Measurements from ENCODE around the gene NLGN2.
A peak's percentile ranks its signal among the peaks of the same experiment; 100 is the strongest.

Gene NLGN2

DNA sequence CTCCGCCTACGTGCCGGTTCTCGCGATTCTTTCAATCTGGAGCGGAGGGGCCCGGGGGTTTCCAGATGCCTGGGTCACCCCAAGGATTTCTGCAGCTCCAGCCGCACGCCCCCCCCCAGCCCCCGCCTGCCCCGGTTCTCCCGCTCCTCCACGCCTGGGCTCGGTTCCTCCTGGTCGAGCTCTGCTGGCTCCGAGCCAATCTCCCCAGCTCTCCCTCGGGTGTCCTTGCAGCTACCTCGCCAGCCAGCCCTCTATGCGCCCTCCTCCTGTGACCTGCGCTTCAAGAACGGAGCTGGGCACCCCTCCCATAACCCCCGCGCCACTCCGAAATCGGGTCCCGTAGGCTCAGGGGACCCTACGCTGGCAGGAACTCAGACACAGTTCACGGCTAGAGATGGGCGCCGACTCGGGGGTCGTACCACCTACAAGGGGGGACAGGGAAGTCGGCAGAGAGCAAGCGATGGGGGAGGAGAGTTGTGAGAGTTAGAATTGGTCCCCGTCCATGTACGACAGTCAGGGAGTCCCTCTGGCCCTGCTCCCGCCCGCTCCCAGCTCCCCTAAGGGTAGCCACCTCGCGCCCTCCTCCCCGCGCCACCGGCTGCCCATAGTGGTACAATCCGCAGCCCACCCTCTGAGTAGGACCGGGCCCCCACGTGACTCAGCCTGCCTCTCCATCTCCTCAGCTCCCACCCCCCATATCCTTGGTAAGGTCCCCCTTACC is 32.6 kb downstream of the NLGN2 start:
- peak overlapping the region; percentile 36 for H2AFZ ChIP-seq (ENCODE audit: low read depth, low read length)
- H3K27ac ChIP-seq (ENCODE audit: low read length, poor library complexity, severe bottlenecking), result no peak overlapping the region
- no peak overlapping the region for H2BK5ac ChIP-seq (ENCODE audit: low read depth, low read length, poor library complexity, severe bottlenecking)
- H3K9me3 ChIP-seq (ENCODE audit: control insufficient read depth, low read length), result no peaks in the 10 kb centered on the region
- H3K18ac ChIP-seq (ENCODE audit: low read depth in 1 of 2, low read length in 2 of 2), result peak overlapping the region in 1 of 2 experiments; percentile 71
- H3K4ac ChIP-seq (ENCODE audit: low read depth in 1 of 2, low read length in 2 of 2), result peak overlapping the region in 1 of 2 experiments; percentile 41
- under 1% methylated on average over 41 of the region's 46 CpGs for WGBS
- H3K23ac ChIP-seq (ENCODE audit: low read length in 2 of 2), result no peak overlapping the region
- H2BK120ac ChIP-seq (ENCODE audit: low read depth, low read length), result peak overlapping the region; percentile 4
- peak overlapping the region; percentile 59 for H4K8ac ChIP-seq (ENCODE audit: low read length)
- H4K91ac ChIP-seq (ENCODE audit: low read length), result no peak overlapping the region
- H3K27me3 ChIP-seq (ENCODE audit: control insufficient read depth in 1 of 2, insufficient read depth in 1 of 2, low read length in 2 of 2), result peaks cover 34 to 53% of the 10 kb centered on the region in 2 experiments
- H3K4me2 ChIP-seq (ENCODE audit: low read length, poor library complexity, severe bottlenecking), result peak overlapping the region; percentile 91
- no peak overlapping the region for H2AK5ac ChIP-seq (ENCODE audit: low read length, severe bottlenecking)
- H3K36me3 ChIP-seq (ENCODE audit: control insufficient read depth in 1 of 2, insufficient read depth in 2 of 2, low read depth in 1 of 2, low read length in 2 of 2), result no peaks in the 10 kb centered on the region
- H3K14ac ChIP-seq (ENCODE audit: low read length in 2 of 2), result peak overlapping the region in 1 of 2 experiments; percentile 75
- peaks cover 54% of the 10 kb centered on the region for H3K4me1 ChIP-seq (ENCODE audit: control insufficient read depth, insufficient read depth, low read depth, low read length)
- peak overlapping the region; percentile 68 for H2BK15ac ChIP-seq (ENCODE audit: low read depth, poor library complexity, severe bottlenecking)
- peaks cover 10% of the 10 kb centered on the region for H3K79me1 ChIP-seq (replicated peaks; ENCODE audit: low read length, poor library complexity, severe bottlenecking)
- peak; percentile 32 for DNase-seq
- H3K9ac ChIP-seq (ENCODE audit: low read length), result peak overlapping the region; percentile 48
- peak overlapping the region; percentile 57 to 75 for H3K4me3 ChIP-seq (ENCODE audit: insufficient read depth in 1 of 2, low read depth in 1 of 2, low read length in 2 of 2)
- peak overlapping the region in 1 of 2 experiments; percentile 45 for H2BK12ac ChIP-seq (ENCODE audit: low read length in 2 of 2)

DNA sequence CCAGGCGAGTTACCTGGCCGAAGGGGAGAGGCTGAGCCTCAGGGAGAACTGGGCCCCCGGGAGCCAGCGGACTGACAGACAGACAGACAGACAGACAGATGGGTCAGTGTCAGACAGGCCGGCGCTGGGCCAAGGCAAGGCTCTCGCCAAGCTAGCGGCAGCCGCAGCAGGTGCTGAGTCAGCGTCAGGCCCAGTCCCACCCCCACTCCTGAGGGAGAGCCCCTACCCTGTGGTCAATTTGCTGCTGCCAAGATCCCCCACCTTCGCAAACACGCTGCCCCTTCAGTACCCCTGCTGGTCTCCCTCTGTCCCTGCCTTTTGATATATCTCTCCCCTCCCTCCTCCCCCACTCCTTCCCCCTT is 33.2 kb downstream of the NLGN2 start:
- Histone ChIP-seq H3K4me2 (ENCODE audit: low read length, poor library complexity, severe bottlenecking) (peak overlapping the region; percentile 91), H2BK120ac (ENCODE audit: low read depth, low read length) (no peak overlapping the region), H2AFZ (ENCODE audit: low read depth, low read length) (no peak overlapping the region), H3K4me3 (ENCODE audit: insufficient read depth in 1 of 2, low read depth in 1 of 2, low read length in 2 of 2) (peak overlapping the region; percentile 28 to 75), H4K91ac (ENCODE audit: low read length) (no peak overlapping the region), H2AK5ac (ENCODE audit: low read length, severe bottlenecking) (no peak overlapping the region), H3K14ac (ENCODE audit: low read length in 2 of 2) (peak overlapping the region in 1 of 2 experiments; percentile 11), H3K27me3 (ENCODE audit: control insufficient read depth in 1 of 2, insufficient read depth in 1 of 2, low read length in 2 of 2) (peaks cover 39 to 58% of the 10 kb centered on the region in 2 experiments), H3K4me1 (ENCODE audit: control insufficient read depth, insufficient read depth, low read depth, low read length) (peaks cover 58% of the 10 kb centered on the region), H3K23ac (ENCODE audit: low read length in 2 of 2) (no peak overlapping the region), H3K36me3 (ENCODE audit: control insufficient read depth in 1 of 2, insufficient read depth in 2 of 2, low read depth in 1 of 2, low read length in 2 of 2) (no peaks in the 10 kb centered on the region), H2BK12ac (ENCODE audit: low read length in 2 of 2) (no peak overlapping the region), H2BK15ac (ENCODE audit: low read depth, poor library complexity, severe bottlenecking) (no peak overlapping the region), H3K18ac (ENCODE audit: low read depth in 1 of 2, low read length in 2 of 2) (peak overlapping the region in 1 of 2 experiments; percentile 61), H3K9me3 (ENCODE audit: control insufficient read depth, low read length) (no peaks in the 10 kb centered on the region), H3K79me1 (replicated peaks; ENCODE audit: low read length, poor library complexity, severe bottlenecking) (peaks cover 10% of the 10 kb centered on the region), H3K4ac (ENCODE audit: low read depth in 1 of 2, low read length in 2 of 2) (no peak overlapping the region), H2BK5ac (ENCODE audit: low read depth, low read length, poor library complexity, severe bottlenecking) (no peak overlapping the region), H3K27ac (ENCODE audit: low read length, poor library complexity, severe bottlenecking) (no peak overlapping the region), H4K8ac (ENCODE audit: low read length) (no peak overlapping the region), H3K9ac (ENCODE audit: low read length) (peak overlapping the region; percentile 48)
- peak; percentile 41 for DNase-seq
- 6% methylated on average over 10 of the region's 12 CpGs for WGBS

GRCh38 chr17:7441266-7441665 is 33.6 kb downstream of the NLGN2 start:
- Histone ChIP-seq H2AK5ac (ENCODE audit: low read length, severe bottlenecking) (peak overlapping the region; percentile 73), H3K36me3 (ENCODE audit: control insufficient read depth in 1 of 2, insufficient read depth in 2 of 2, low read depth in 1 of 2, low read length in 2 of 2) (no peaks in the 10 kb centered on the region), H3K23ac (ENCODE audit: low read length in 2 of 2) (no peak overlapping the region), H2BK5ac (ENCODE audit: low read depth, low read length, poor library complexity, severe bottlenecking) (no peak overlapping the region), H3K9me3 (ENCODE audit: control insufficient read depth, low read length) (no peaks in the 10 kb centered on the region), H3K4me1 (ENCODE audit: control insufficient read depth, insufficient read depth, low read depth, low read length) (peaks cover 53% of the 10 kb centered on the region), H2BK12ac (ENCODE audit: low read length in 2 of 2) (no peak overlapping the region), H3K79me1 (replicated peaks; ENCODE audit: low read length, poor library complexity, severe bottlenecking) (peaks cover 9% of the 10 kb centered on the region), H2BK120ac (ENCODE audit: low read depth, low read length) (no peak overlapping the region), H3K4me3 (ENCODE audit: insufficient read depth in 1 of 2, low read depth in 1 of 2, low read length in 2 of 2) (no peak overlapping the region), H3K18ac (ENCODE audit: low read depth in 1 of 2, low read length in 2 of 2) (no peak overlapping the region), H3K9ac (ENCODE audit: low read length) (no peak overlapping the region), H3K4me2 (ENCODE audit: low read length, poor library complexity, severe bottlenecking) (no peak overlapping the region), H2BK15ac (ENCODE audit: low read depth, poor library complexity, severe bottlenecking) (no peak overlapping the region), H3K14ac (ENCODE audit: low read length in 2 of 2) (no peak overlapping the region), H4K8ac (ENCODE audit: low read length) (no peak overlapping the region), H4K91ac (ENCODE audit: low read length) (no peak overlapping the region), H2AFZ (ENCODE audit: low read depth, low read length) (no peak overlapping the region), H3K4ac (ENCODE audit: low read depth in 1 of 2, low read length in 2 of 2) (no peak overlapping the region), H3K27ac (ENCODE audit: low read length, poor library complexity, severe bottlenecking) (no peak overlapping the region), H3K27me3 (ENCODE audit: control insufficient read depth in 1 of 2, insufficient read depth in 1 of 2, low read length in 2 of 2) (peaks cover 44 to 60% of the 10 kb centered on the region in 2 experiments)
- DNase-seq, result no peak
- WGBS, result 30% methylated on average over 2 of the region's 7 CpGs

- Histone ChIP-seq H3K79me1 (replicated peaks; ENCODE audit: low read length, poor library complexity, severe bottlenecking) (peaks cover 5% of the 10 kb centered on the region), H3K4me3 (ENCODE audit: insufficient read depth in 1 of 2, low read depth in 1 of 2, low read length in 2 of 2) (no peak overlapping the region), H2BK12ac (ENCODE audit: low read length in 2 of 2) (no peak overlapping the region), H3K4me1 (ENCODE audit: control insufficient read depth, insufficient read depth, low read depth, low read length) (peaks cover 47% of the 10 kb centered on the region), H2AFZ (ENCODE audit: low read depth, low read length) (no peak overlapping the region), H2BK5ac (ENCODE audit: low read depth, low read length, poor library complexity, severe bottlenecking) (no peak overlapping the region), H3K4ac (ENCODE audit: low read depth in 1 of 2, low read length in 2 of 2) (no peak overlapping the region), H3K27ac (ENCODE audit: low read length, poor library complexity, severe bottlenecking) (no peak overlapping the region), H2AK5ac (ENCODE audit: low read length, severe bottlenecking) (no peak overlapping the region), H3K9ac (ENCODE audit: low read length) (no peak overlapping the region), H2BK120ac (ENCODE audit: low read depth, low read length) (no peak overlapping the region), H3K36me3 (ENCODE audit: control insufficient read depth in 1 of 2, insufficient read depth in 2 of 2, low read depth in 1 of 2, low read length in 2 of 2) (no peaks in the 10 kb centered on the region), H3K23ac (ENCODE audit: low read length in 2 of 2) (no peak overlapping the region), H3K27me3 (ENCODE audit: control insufficient read depth in 1 of 2, insufficient read depth in 1 of 2, low read length in 2 of 2) (peaks cover 53 to 67% of the 10 kb centered on the region in 2 experiments), H3K18ac (ENCODE audit: low read depth in 1 of 2, low read length in 2 of 2) (no peak overlapping the region), H3K4me2 (ENCODE audit: low read length, poor library complexity, severe bottlenecking) (no peak overlapping the region), H3K14ac (ENCODE audit: low read length in 2 of 2) (no peak overlapping the region), H2BK15ac (ENCODE audit: low read depth, poor library complexity, severe bottlenecking) (no peak overlapping the region), H4K8ac (ENCODE audit: low read length) (no peak overlapping the region), H4K91ac (ENCODE audit: low read length) (no peak overlapping the region), H3K9me3 (ENCODE audit: control insufficient read depth, low read length) (no peaks in the 10 kb centered on the region)
- DNase-seq, result no peak
- 93% methylated on average over 2 of the region's 2 CpGs for WGBS
Observed at GRCh38 chr17:7442142-7442541, 34.5 kb downstream of the NLGN2 start.
